Measurements from ENCODE around the gene IKZF2.
A peak's percentile ranks its signal among the peaks of the same experiment; 100 is the strongest.

Gene IKZF2

GRCh38 chr2:212997526-212998020 lies 153.8 kb downstream of the IKZF2 start:
- peaks cover 34% of the 10 kb centered on the region for H3K4me1 Mint-ChIP-seq
- ATAC-seq (no peak), DNase-seq (no peak)
- H3K4me3 Mint-ChIP-seq, result no peak overlapping the region
- peaks cover 4% of the 10 kb centered on the region for H3K9me3 Mint-ChIP-seq
- H3K27ac Mint-ChIP-seq, result peak overlapping the region; percentile 61
- H3K36me3 Mint-ChIP-seq (ENCODE audit: low read depth), result peaks cover 3% of the 10 kb centered on the region
- no peaks in the 10 kb centered on the region for H3K27me3 Mint-ChIP-seq

DNA sequence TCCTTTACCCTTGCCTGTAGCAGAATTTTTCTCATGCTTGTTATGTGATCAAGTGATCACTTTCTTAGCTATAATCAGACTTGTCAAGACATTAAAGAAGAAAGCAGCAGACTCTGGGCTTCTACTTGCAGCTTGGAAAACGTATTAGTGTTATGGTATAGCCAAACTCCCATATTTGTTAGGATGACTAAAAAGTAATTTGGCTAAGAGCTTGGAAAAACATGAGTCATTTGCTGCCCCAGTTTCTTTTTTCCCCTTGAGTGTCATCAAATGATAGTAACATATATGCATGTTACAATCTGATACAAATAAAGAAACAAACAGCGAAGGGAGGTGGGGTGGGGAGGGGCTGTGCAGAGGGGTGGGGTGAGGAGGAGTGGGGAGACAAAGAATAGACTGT lies 155.5 kb downstream of the IKZF2 start:
- no peak overlapping the region for H3K4me3 Mint-ChIP-seq
- H3K4me1 Mint-ChIP-seq, result peaks cover 22% of the 10 kb centered on the region
- ATAC-seq, result no peak
- DNase-seq, result no peak
- no peaks in the 10 kb centered on the region for H3K27me3 Mint-ChIP-seq
- no peak overlapping the region for H3K27ac Mint-ChIP-seq
- peaks cover 4% of the 10 kb centered on the region for H3K9me3 Mint-ChIP-seq
- peaks cover 3% of the 10 kb centered on the region for H3K36me3 Mint-ChIP-seq (ENCODE audit: low read depth)

DNA sequence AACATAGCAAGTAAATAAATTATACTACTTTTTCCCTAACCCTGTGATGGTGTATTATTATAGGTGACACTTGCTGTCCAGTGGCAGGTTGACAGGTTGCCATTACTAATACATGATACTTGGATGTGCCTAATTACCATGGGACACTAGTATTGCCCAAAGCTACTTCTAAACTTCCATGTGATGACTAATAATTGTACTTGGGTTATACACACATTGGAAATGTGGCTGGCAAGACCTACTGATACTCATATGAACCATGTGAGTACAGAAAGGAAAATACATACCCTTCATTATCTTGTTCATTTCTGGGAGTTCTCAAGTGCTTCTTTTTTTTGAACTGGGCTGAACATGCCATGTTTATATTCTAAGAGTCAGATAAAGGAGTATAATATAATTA lies 156.4 kb downstream of the IKZF2 start:
- Mint-ChIP-seq H3K27me3 (no peaks in the 10 kb centered on the region), H3K27ac (no peak overlapping the region), H3K9me3 (peaks cover 4% of the 10 kb centered on the region), H3K4me3 (no peak overlapping the region), H3K36me3 (ENCODE audit: low read depth) (peaks cover 3% of the 10 kb centered on the region), H3K4me1 (peaks cover 17% of the 10 kb centered on the region)
- peak; percentile 14 for ATAC-seq
- no peak for DNase-seq

- no peak for DNase-seq
- peaks cover 2% of the 10 kb centered on the region for H3K27me3 Mint-ChIP-seq
- H3K4me3 Mint-ChIP-seq, result no peak overlapping the region
- H3K36me3 Mint-ChIP-seq (ENCODE audit: low read depth), result peaks cover 3% of the 10 kb centered on the region
- no peak for ATAC-seq
- no peak overlapping the region for H3K27ac Mint-ChIP-seq
- H3K4me1 Mint-ChIP-seq, result peaks cover 3% of the 10 kb centered on the region
- peaks cover 7% of the 10 kb centered on the region for H3K9me3 Mint-ChIP-seq
Observed at GRCh38 chr2:212991120-212991519, 160.3 kb downstream of the IKZF2 start.

GRCh38 chr2:212990697-212991096 lies 160.7 kb downstream of the IKZF2 start:
- H3K4me3 Mint-ChIP-seq, result no peak overlapping the region

DNA sequence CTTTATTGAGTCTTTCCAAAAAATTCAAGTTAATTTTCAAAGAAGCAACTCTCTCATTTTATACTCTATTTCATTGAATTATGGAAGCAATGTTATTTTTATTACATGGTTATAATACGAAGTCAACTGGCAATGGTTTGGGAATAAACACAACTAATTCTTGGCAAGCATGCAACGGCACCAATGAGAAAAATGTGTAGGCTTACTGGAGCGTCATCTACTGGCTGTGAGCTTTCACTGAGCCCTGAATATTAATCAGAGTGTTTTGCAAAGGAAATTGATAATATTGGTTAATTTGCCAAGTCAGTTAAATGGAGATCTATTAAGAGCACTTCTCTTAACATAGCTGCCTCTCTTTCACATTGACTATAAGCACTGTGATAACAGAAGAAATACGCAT lies 163.9 kb downstream of the IKZF2 start:
- no peak for ATAC-seq
- H3K36me3 Mint-ChIP-seq (ENCODE audit: low read depth), result no peaks in the 10 kb centered on the region
- no peaks in the 10 kb centered on the region for H3K4me1 Mint-ChIP-seq
- peaks cover 3% of the 10 kb centered on the region for H3K9me3 Mint-ChIP-seq
- no peak overlapping the region for H3K27ac Mint-ChIP-seq
- H3K27me3 Mint-ChIP-seq, result peaks cover 2% of the 10 kb centered on the region
- no peak for DNase-seq
- no peak overlapping the region for H3K4me3 Mint-ChIP-seq

More at GRCh38 chr2:212990697-212991096, 160.7 kb downstream of the IKZF2 start:
- no peak overlapping the region for H3K27ac Mint-ChIP-seq
- ATAC-seq (no peak), DNase-seq (no peak)
- peaks cover 3% of the 10 kb centered on the region for H3K36me3 Mint-ChIP-seq (ENCODE audit: low read depth)
- peaks cover 2% of the 10 kb centered on the region for H3K27me3 Mint-ChIP-seq
- H3K9me3 Mint-ChIP-seq, result peaks cover 7% of the 10 kb centered on the region
- H3K4me1 Mint-ChIP-seq, result peaks cover 3% of the 10 kb centered on the region

GRCh38 chr2:212984129-212984528 lies 167.3 kb downstream of the IKZF2 start:
- no peak overlapping the region for H3K4me3 Mint-ChIP-seq
- no peak overlapping the region for H3K27ac Mint-ChIP-seq
- H3K27me3 Mint-ChIP-seq, result peaks cover 2% of the 10 kb centered on the region
- DNase-seq (no peak), ATAC-seq (no peak)
- no peaks in the 10 kb centered on the region for H3K36me3 Mint-ChIP-seq (ENCODE audit: low read depth)
- peaks cover 3% of the 10 kb centered on the region for H3K9me3 Mint-ChIP-seq
- H3K4me1 Mint-ChIP-seq, result peaks cover 7% of the 10 kb centered on the region

DNA sequence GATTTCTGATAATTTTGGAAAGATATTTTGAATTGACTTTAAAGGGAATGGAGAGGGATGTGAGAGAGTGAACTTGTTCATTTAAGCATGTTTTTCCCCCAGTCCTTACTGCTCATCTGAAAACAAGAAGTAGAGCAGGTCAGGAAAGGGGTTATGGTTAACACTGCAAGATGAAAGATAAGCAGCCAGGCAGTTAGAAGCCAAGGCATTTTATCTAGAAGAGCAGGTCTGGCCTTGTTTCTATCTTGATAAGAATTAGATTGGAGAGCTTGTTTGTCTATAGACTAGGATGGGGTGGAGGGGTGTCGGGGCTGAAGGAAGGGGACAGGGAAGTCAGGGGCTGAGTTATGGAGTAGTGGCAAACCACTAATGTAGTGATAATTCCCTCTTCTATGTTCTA lies 171.6 kb downstream of the IKZF2 start:
- peaks cover 10% of the 10 kb centered on the region for H3K4me1 Mint-ChIP-seq
- no peak overlapping the region for H3K27ac Mint-ChIP-seq
- no peaks in the 10 kb centered on the region for H3K36me3 Mint-ChIP-seq (ENCODE audit: low read depth)

DNA sequence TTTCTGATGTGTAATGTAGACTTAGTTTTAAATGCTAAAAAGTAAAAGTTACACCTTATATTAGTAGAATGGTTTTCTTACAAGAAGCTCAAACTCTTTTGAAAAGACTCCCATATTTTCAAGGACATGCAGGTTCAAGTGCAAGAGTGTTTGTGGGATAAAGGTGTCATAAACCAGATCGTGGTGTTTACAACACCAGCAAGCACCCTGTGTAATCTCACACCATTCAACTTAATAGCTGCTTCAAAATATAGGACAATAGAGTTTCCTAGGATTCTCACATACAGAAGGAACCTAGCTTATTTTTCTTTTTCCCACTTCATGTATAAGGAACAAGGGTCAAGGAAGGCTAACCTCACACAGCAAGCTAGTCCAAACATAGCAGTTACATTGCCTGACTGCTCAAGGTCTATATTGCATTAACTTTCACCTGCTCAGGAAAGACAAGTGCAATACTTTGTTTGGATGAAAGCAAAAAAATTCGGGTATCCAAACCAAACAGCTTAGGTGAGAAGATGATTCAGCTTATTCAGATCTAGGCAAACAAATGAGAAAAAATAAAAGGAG lies 172.3 kb downstream of the IKZF2 start:
- Mint-ChIP-seq H3K4me1 (peaks cover 10% of the 10 kb centered on the region), H3K27ac (no peak overlapping the region), H3K27me3 (no peaks in the 10 kb centered on the region), H3K36me3 (ENCODE audit: low read depth) (no peaks in the 10 kb centered on the region), H3K4me3 (no peak overlapping the region), H3K9me3 (no peaks in the 10 kb centered on the region)
- ATAC-seq, result no peak
- DNase-seq, result no peak

More for the DNA sequence above, 171.6 kb downstream of the IKZF2 start:
- no peak for ATAC-seq
- Mint-ChIP-seq H3K9me3 (no peaks in the 10 kb centered on the region), H3K27me3 (no peaks in the 10 kb centered on the region), H3K4me3 (no peak overlapping the region)
- DNase-seq, result no peak

DNA sequence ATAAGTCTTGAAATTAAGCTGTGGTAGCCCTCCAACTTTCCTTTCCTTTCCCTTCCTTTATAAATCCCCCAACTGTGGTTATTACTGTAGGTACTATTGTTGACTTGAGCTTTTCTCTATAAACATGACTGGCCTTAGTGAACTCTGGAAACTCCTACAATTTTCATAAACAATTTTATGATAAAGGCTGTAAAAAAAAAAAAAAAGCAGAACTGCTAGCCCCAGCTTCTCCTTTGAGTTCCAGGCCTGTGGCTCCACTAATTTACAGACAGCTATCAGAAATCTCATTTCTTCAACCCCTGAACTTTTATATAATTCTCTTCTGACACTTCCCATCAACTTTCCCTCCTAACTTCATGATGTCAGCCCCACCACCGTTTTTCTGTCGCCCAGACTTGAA lies 174.3 kb downstream of the IKZF2 start:
- ATAC-seq, result no peak
- no peak for DNase-seq
- H3K4me1 Mint-ChIP-seq, result peaks cover 10% of the 10 kb centered on the region
- H3K27ac Mint-ChIP-seq, result no peak overlapping the region
- no peaks in the 10 kb centered on the region for H3K27me3 Mint-ChIP-seq
- no peaks in the 10 kb centered on the region for H3K36me3 Mint-ChIP-seq (ENCODE audit: low read depth)
- no peak overlapping the region for H3K4me3 Mint-ChIP-seq
- H3K9me3 Mint-ChIP-seq, result no peaks in the 10 kb centered on the region

- ATAC-seq, result no peak
- Mint-ChIP-seq H3K4me1 (peaks cover 10% of the 10 kb centered on the region), H3K27me3 (no peaks in the 10 kb centered on the region), H3K27ac (no peak overlapping the region), H3K9me3 (no peaks in the 10 kb centered on the region), H3K4me3 (no peak overlapping the region), H3K36me3 (ENCODE audit: low read depth) (no peaks in the 10 kb centered on the region)
- no peak for DNase-seq
Observed at GRCh38 chr2:212975333-212975732, 176.1 kb downstream of the IKZF2 start.

- Mint-ChIP-seq H3K9me3 (no peaks in the 10 kb centered on the region), H3K27me3 (no peaks in the 10 kb centered on the region), H3K4me3 (no peak overlapping the region), H3K36me3 (ENCODE audit: low read depth) (no peaks in the 10 kb centered on the region), H3K4me1 (peaks cover 8% of the 10 kb centered on the region), H3K27ac (no peak overlapping the region)
- no peak for ATAC-seq
- no peak for DNase-seq
Observed at GRCh38 chr2:212974692-212975091, 176.7 kb downstream of the IKZF2 start.

GRCh38 chr2:212973347-212973746 lies 178.1 kb downstream of the IKZF2 start:
- ATAC-seq, result no peak
- no peak for DNase-seq
- H3K27me3 Mint-ChIP-seq, result no peaks in the 10 kb centered on the region
- H3K4me3 Mint-ChIP-seq, result no peak overlapping the region
- no peak overlapping the region for H3K27ac Mint-ChIP-seq
- no peaks in the 10 kb centered on the region for H3K36me3 Mint-ChIP-seq (ENCODE audit: low read depth)
- H3K9me3 Mint-ChIP-seq, result no peaks in the 10 kb centered on the region
- peaks cover 6% of the 10 kb centered on the region for H3K4me1 Mint-ChIP-seq

DNA sequence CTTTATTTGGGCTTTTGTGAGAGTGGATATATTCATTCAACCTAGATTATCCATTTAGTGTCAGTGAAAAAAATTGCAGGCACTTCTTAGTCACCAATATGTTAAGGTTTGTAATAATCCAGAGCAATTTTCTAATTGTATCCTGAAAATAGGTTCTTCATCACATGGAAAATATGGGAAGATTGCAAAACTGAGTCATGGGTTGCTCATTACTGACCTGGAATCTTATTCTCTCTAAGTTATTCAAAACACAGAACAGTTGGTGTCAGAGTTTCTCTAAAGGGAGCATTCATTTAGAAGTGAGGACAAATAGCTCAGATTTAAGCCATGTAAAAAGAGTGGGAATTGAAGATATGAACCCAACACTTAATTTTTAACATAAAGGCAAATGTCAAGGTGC lies 181.3 kb downstream of the IKZF2 start:
- Mint-ChIP-seq H3K4me1 (peaks cover 11% of the 10 kb centered on the region), H3K9me3 (no peaks in the 10 kb centered on the region), H3K27me3 (no peaks in the 10 kb centered on the region), H3K27ac (no peak overlapping the region), H3K36me3 (ENCODE audit: low read depth) (no peaks in the 10 kb centered on the region), H3K4me3 (no peak overlapping the region)
- ATAC-seq, result no peak
- no peak for DNase-seq

DNA sequence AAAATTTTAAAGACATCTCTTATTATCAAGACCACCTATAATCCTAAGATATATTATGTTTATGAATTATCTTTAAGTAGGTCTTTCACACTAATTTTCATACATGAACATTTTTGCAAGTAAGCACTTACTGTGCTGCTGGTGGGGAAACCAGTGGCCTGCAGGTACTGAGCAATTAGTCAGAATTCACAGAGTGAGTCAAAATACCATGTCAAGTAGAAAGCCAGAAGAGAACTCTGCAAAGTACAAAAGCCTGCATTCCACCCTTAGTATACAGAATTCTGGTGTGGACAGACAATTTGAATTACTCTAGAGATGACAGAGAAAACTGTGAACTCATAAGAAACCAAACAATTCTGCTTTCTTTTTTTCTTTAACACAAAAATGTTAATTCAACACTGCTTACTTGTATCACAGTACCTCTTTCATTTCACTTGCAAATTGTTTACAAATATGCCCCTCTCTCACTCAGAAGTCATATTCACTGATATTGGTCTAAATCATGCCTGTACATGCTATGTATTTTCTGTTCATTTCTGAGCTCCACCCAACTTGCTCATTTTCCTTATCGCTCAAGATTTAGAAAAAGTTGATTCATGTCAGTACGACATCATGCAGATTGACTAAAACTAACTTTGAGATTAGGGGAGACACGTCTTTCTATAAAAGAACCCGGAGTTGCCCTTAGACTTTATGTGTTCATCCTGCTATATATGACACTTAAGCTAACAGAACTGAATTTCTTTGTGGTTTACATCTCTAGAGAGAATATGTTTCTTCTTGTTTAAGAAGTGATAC lies 182.9 kb downstream of the IKZF2 start:
- ATAC-seq (peak; percentile 81), DNase-seq (no peak)
- Mint-ChIP-seq H3K27me3 (no peaks in the 10 kb centered on the region), H3K9me3 (no peaks in the 10 kb centered on the region), H3K36me3 (ENCODE audit: low read depth) (peaks cover 3% of the 10 kb centered on the region), H3K27ac (peak overlapping the region; percentile 48), H3K4me1 (peaks cover 11% of the 10 kb centered on the region), H3K4me3 (no peak overlapping the region)

Measured in activated naive CD8-positive, alpha-beta T cell treated with anti-CD3 and anti-CD28 coated beads, Interleukin-2, amount 50 U/mL, for 24 hours (primary cell).